AG04449 (cell line): ENCODE results near the gene CARD10.

Source experiments
- CTCF ChIA-PET: fragments of 350-600 bp; formaldehyde crosslinking; extraction: SDS; loops from one replicate; lab custom pipeline; 2021; ENCODE audit warnings: antibody characterized with exemption; lab: Yijun Ruan, JAX
- POLR2A ChIA-PET: fragments of 400-600, 350-600 bp; formaldehyde crosslinking; extraction: SDS; loops from one replicate; lab custom pipeline; 2020; ENCODE audit warnings: antibody characterized with exemption, inconsistent platforms; lab: Yijun Ruan, JAX
- DNase-seq: peaks from one replicate; pipeline ENCODE4 v3.0.0-alpha.2; 2010; ENCODE audit warnings: low read depth, low spot score
- H3K4me3 ChIP-seq: 2 replicates; pipeline ENCODE4 v1.5.1; 2011; ENCODE audit warnings: low read depth, mild to moderate bottlenecking, control low read depth, low read length
- TF ChIP-seq, protein P1 (sequence below): IDR thresholded peaks from one replicate; pipeline ENCODE4 v1.5.1; 2011; ENCODE audit warnings: mild to moderate bottlenecking, moderate library complexity, low read length, control low read depth, inconsistent platforms; ENCODE audit not compliant: insufficient read depth; ENCODE audit errors: missing control alignments

CARD10 gene

GRCh38 chr22:37480387-37481346 lies 38.5 kb downstream of the CARD10 start:
- ChIA-PET POLR2A (no interaction called here), CTCF (interaction anchor here (0.9 to 1.0 kb wide), 3 partner anchors 9 to 221 kb away, joined by 3 read pairs; no protein-coding TSS in a partner anchor)
- DNase-seq: no peak
- H3K4me3 ChIP-seq: no peak overlapping the region
- TF ChIP-seq, protein P1, sequence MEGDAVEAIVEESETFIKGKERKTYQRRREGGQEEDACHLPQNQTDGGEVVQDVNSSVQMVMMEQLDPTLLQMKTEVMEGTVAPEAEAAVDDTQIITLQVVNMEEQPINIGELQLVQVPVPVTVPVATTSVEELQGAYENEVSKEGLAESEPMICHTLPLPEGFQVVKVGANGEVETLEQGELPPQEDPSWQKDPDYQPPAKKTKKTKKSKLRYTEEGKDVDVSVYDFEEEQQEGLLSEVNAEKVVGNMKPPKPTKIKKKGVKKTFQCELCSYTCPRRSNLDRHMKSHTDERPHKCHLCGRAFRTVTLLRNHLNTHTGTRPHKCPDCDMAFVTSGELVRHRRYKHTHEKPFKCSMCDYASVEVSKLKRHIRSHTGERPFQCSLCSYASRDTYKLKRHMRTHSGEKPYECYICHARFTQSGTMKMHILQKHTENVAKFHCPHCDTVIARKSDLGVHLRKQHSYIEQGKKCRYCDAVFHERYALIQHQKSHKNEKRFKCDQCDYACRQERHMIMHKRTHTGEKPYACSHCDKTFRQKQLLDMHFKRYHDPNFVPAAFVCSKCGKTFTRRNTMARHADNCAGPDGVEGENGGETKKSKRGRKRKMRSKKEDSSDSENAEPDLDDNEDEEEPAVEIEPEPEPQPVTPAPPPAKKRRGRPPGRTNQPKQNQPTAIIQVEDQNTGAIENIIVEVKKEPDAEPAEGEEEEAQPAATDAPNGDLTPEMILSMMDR: no peak

DNA sequence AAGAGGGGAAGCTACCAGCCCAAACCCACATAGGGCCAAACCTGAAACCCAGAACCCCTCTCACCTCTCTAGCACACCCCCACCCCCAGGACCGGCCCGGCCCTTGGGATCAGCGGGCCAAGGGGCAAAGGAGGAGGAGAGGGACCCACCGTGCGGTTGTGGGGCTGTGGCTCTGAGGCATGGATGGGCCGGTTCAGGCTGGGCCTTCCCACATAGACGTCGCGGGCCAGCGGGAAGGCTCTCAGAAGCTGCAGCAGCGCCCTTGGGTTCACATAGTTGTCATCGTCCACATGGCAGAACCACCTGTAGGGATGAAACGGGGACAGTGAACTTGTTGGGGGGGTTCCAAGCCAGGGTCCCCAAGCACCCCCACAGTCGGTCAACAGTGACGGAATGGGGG lies 40.0 kb downstream of the CARD10 start:
- TF ChIP-seq, protein P1: no peak
- ChIA-PET CTCF (interaction anchor here (0.6 kb wide), 1 partner anchor 18 kb away, joined by 4 read pairs; no protein-coding TSS in a partner anchor), POLR2A (no interaction called here)
- H3K4me3 ChIP-seq: no peak overlapping the region
- no peak for DNase-seq

DNA sequence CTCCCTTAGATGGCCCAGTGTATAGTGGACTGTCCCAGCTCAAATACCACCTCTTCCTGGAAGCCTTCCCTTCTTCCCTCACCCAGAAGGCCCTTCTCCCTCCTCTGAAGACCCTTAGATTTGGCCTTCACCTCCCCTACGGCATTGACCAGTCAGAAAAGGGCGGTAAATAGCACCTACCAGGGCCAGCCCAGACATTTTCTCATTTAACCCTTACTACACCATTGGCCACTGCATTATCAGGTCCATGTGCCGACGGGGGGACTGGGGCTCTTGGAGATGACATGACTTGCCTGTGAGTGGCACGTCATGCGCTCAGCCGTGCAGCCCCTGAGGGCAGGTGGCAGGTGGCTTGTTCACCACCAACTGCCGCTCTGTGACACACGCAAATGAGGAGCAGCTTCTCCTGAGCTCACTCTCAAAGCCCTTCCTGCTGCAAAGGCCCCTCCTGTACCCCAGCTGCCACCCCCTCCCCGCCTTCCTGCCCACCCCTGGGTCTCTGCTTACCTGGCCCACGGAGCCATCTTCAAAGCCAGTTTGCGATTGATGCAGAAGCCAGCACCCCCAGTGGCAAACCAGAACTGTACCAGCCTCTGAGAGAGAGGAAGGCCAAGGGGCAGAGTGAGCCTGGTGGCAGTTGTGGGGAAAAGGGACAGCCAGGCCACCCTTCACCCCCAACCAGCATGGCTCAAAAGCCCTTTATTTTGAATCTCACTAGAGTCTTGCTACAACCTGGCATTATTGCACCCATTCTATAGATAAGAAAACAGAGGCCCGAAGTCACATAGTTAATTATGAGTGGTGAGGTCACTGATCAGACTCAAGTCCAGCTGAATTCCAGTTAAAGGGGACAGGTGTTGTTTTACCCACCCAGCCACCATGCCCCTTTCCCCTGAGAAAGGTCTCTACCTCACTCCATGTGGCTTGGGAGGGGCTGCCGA lies 42.6 kb downstream of the CARD10 start:
- ChIA-PET CTCF (no interaction called here), POLR2A (no interaction called here)
- TF ChIP-seq, protein P1: no peak
- DNase-seq: no peak
- H3K4me3 ChIP-seq: no peak overlapping the region

GRCh38 chr22:37474447-37475090 lies 44.6 kb downstream of the CARD10 start:
- CTCF ChIA-PET: interaction anchor here (0.9 to 1.4 kb wide), 6 partner anchors 10 to 214 kb away, joined by 3 read pairs; partner anchors contain the start of gene MFNG

DNA sequence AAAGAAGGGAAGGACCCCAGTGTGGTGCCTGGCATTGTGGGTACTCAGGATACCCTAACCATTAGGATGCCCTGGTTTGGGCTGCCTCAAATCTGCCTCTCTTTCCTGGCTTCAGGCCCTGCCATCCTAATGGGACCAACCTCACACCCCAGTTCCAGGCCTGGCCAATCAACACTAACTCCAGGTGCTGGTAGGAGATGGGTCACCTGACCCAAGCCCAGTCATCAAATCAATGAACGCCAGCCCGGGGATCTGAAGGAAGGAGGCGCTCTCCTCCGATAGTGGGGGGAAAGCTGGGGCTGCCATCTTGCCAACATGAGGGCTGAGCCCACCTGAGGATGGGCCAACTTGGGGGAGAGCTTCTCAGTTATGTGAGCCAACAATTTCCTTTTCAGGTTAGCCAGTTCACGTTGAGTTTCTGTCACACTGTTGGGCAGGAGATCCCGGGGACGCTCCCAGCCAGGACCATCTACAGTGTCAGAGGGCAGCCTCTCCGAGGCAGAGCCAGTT lies 45.7 kb downstream of the CARD10 start:
- ChIA-PET POLR2A (no interaction called here), CTCF (interaction anchor here (0.9 to 4.9 kb wide), 11 partner anchors 13 to 213 kb away, joined by 3 to 36 read pairs (median 5); partner anchors contain the start of gene MFNG)
- TF ChIP-seq, protein P1: no peak
- DNase-seq: no peak
- H3K4me3 ChIP-seq: no peak overlapping the region

More at GRCh38 chr22:37474447-37475090, 44.6 kb downstream of the CARD10 start:
- TF ChIP-seq, protein P1: no peak
- no peak overlapping the region for H3K4me3 ChIP-seq
- DNase-seq: no peak
- POLR2A ChIA-PET: no interaction called here
